ENCODE measurements around the gene AMHR2.
"Not testable (repeated sequence)": the region's sequence is repeated elsewhere in the genome, so short reads cannot be mapped to it uniquely, and the experiment has no call there.

The AMHR2 gene

GRCh38 chr12:53423597-53423996, at the start of gene AMHR2:
TSS of gene AMHR2 (plus strand) at chr12:53423855. CDS start at chr12:53423935, 80 bp downstream.
- DNase-seq (ENCODE audit: low read depth), result no peak

GRCh38 chr12:53374277-53374676, 49.4 kb upstream of the AMHR2 start:
- not testable (repeated sequence) for DNase-seq (ENCODE audit: low read depth)

- DNase-seq (ENCODE audit: low read depth), result no peak
Measured at GRCh38 chr12:53376747-53377146, 46.9 kb upstream of the AMHR2 start.

GRCh38 chr12:53378222-53378621, 45.4 kb upstream of the AMHR2 start:
- no peak for DNase-seq (ENCODE audit: low read depth)

GRCh38 chr12:53378724-53379388, 44.8 kb upstream of the AMHR2 start:
- DNase-seq (ENCODE audit: low read depth), result no peak

GRCh38 chr12:53379389-53380103, 44.1 kb upstream of the AMHR2 start:
- peak; percentile 100 for DNase-seq (ENCODE audit: low read depth)

- DNase-seq (ENCODE audit: low read depth), result no peak
Measured at GRCh38 chr12:53380104-53380793, 43.4 kb upstream of the AMHR2 start, which contains the start of gene SP1. TSS of gene SP1 (plus strand) at chr12:53380176. CDS start at chr12:53380292, 116 bp downstream.

GRCh38 chr12:53380794-53381730, 42.6 kb upstream of the AMHR2 start:
- no peak for DNase-seq (ENCODE audit: low read depth)

GRCh38 chr12:53381731-53382630, 41.7 kb upstream of the AMHR2 start:
- no peak for DNase-seq (ENCODE audit: low read depth)

- no peak for DNase-seq (ENCODE audit: low read depth)
Measured at GRCh38 chr12:53383258-53383657, 40.4 kb upstream of the AMHR2 start.

GRCh38 chr12:53386381-53386780, 37.3 kb upstream of the AMHR2 start:
- not testable (repeated sequence) for DNase-seq (ENCODE audit: low read depth)

GRCh38 chr12:53388932-53389331, 34.7 kb upstream of the AMHR2 start:
- DNase-seq (ENCODE audit: low read depth), result no peak

- DNase-seq (ENCODE audit: low read depth), result no peak
Measured at GRCh38 chr12:53389702-53390101, 34.0 kb upstream of the AMHR2 start.

- no peak for DNase-seq (ENCODE audit: low read depth)
Measured at GRCh38 chr12:53391724-53392123, 31.9 kb upstream of the AMHR2 start.

GRCh38 chr12:53399896-53400295, 23.8 kb upstream of the AMHR2 start:
- no peak for DNase-seq (ENCODE audit: low read depth)

- DNase-seq (ENCODE audit: low read depth), result not testable (repeated sequence)
Measured at GRCh38 chr12:53402351-53402750, 21.3 kb upstream of the AMHR2 start.

- no peak for DNase-seq (ENCODE audit: low read depth)
Measured at GRCh38 chr12:53402871-53403270, 20.8 kb upstream of the AMHR2 start.

GRCh38 chr12:53410951-53411350, 12.7 kb upstream of the AMHR2 start:
- DNase-seq (ENCODE audit: low read depth), result no peak

- no peak for DNase-seq (ENCODE audit: low read depth)
Measured at GRCh38 chr12:53413485-53414204, 10.0 kb upstream of the AMHR2 start.
